Adrenal gland (tissue), 12 donors: Measurements from ENCODE around the gene CCNE1. TPM values are rescaled to one million over a fixed set of nuclear protein-coding genes. Genes with fewer than 3 reads are reported as not detected.

ENCODE experiments used
- DNase-seq, 7 donors: peaks; one replicate each; pipeline ENCODE4 v3.0.0-alpha.2; 2019 to 2020
- H3K27ac ChIP-seq, 5 donors: fragments of 200-600 bp; sonication (generic) in 4 of 5; 1 replicate in 3 of 5; 2 replicates in 2 of 5; pipeline versions ENCODE4 v1.5.1 to v1.8.0; 2016 to 2020; ENCODE audit warnings: mild to moderate bottlenecking in 1 of 5
- H3K27me3 ChIP-seq: fragments of 200-600 bp; 2 replicates; pipeline ENCODE4 v1.8.0; 2021
- H3K36me3 ChIP-seq, 2 donors: fragments of 200-600 bp; replicated peaks in 1 of 2; 1 replicate in 1 of 2; 2 replicates in 1 of 2; pipeline versions ENCODE4 v1.5.1 to v1.8.0; 2018 to 2022
- H3K4me1 ChIP-seq, 2 donors: fragments of 200-600 bp; replicated peaks in 1 of 2; 1 replicate in 1 of 2; 2 replicates in 1 of 2; pipeline versions ENCODE4 v1.5.1 to v1.8.0; 2018 to 2021
- H3K4me3 ChIP-seq, 4 donors: fragments of 200-600 bp; sonication (generic) in 3 of 4; one replicate each; pipeline ENCODE4 v1.5.1; 2016 to 2018
- H3K9me3 ChIP-seq, 3 donors: fragments of 200-600 bp; sonication (generic) in 1 of 3; replicated peaks in 1 of 3; 1 replicate in 2 of 3; 2 replicates in 1 of 3; pipeline versions ENCODE4 v1.5.1 to v1.8.0; 2016 to 2021
- CTCF ChIP-seq, 6 experiments: fragments of 450-650 bp in 4 of 6; fragments of 200-600 bp in 2 of 6; sonication (generic) in 1 of 6; IDR thresholded peaks; 1 replicate in 5 of 6; 2 replicates in 1 of 6; pipeline versions ENCODE4 v1.5.1 to v1.8.0; 2016 to 2021; ENCODE audit warnings: antibody characterized with exemption in 6 of 6, mild to moderate bottlenecking in 2 of 6, moderate library complexity in 1 of 6
- POLR2A ChIP-seq, 2 donors: fragments of 450-650 bp; IDR thresholded peaks; one replicate each; pipeline ENCODE4 v1.6.1; 2017; ENCODE audit warnings: antibody characterized with exemption in 2 of 2, mild to moderate bottlenecking in 2 of 2, moderate library complexity in 1 of 2
- WGBS, 4 donors: extraction: QIAGEN DNeasy Blood & Tissue Kit in 2 of 4; methylation state at CpG; one replicate each; pipeline versions ENCODE4 v1.1.5 to v1.1.7; 2013 to 2017; 5-methylcytosine and 5-hydroxymethylcytosine counted together
- intact Hi-C, 2 donors: fragments of 100-400 bp; cut with DNase I; formaldehyde crosslinking; loops; one replicate each; pipeline versions ENCODE4 v1.14.1 to v1.15.0; 2022 to 2023
- polyA plus RNA-seq, 3 donors: library from polyadenylated mRNA; stranded (reverse); fragments of 200-250 nt in 2 of 3; fragments of 350-450 nt in 1 of 3; fragmentation: Illumina TruSeq in 1 of 3; extraction: RNeasy Lipid Tissue Mini Kit (QIAGEN cat#74804) in 1 of 3; gene quantifications; one replicate each; pipeline ENCODE4 v1.2.3, GENCODE V29; 2013 to 2014
- total RNA-seq, 9 donors: library from RNA; depleted of rRNA in 4 of 9; stranded (reverse); fragments of >200 nt in 4 of 9; fragments of 120-200 nt in 1 of 9; fragmentation: NEBNext Ultra II Directional in 1 of 9; extraction: Animal tissue kit (Norgen Biotek cat#: 25700) in 1 of 9; gene quantifications; one replicate each; pipeline versions ENCODE4 v1.1.0 to v1.2.4, GENCODE V29; 2013 to 2023
- donor health status: healthy with polysubstance abuse.
- donor health status: Bipolar disorder and iron deficiency.
- donor health status: DM: yes; HTN: yes; CAD: no.
- donor health status: DM: no; HTN: no; CAD: no.
- donor health status: DM: no; HTN: no; CAD: no.
- donor health status: DM: yes; HTN: yes; CAD: no.

CCNE1 gene
- total and polyA plus RNA-seq, 12 donors: 3.0 to 67.7 (median 7.9) TPM

GRCh38 chr19:29849208-29849607, 37.4 kb downstream of the CCNE1 start:
- Histone ChIP-seq H3K4me1 (peaks cover 0 to 5% of the 10 kb centered on the region in 2 donors), H3K36me3 (no peaks in the 10 kb centered on the region), H3K27ac (no peak overlapping the region), H3K27me3 (no peaks in the 10 kb centered on the region), H3K9me3 (no peaks in the 10 kb centered on the region), H3K4me3 (no peak overlapping the region)
- intact Hi-C loops: loop anchor here in 1 of 2 donors (5.0 kb wide), 1 partner anchor 37 kb away; the partner anchor contains the start of gene CCNE1
- 70 to 78% (median 75%) methylated on average over 2 of the region's 2 CpGs for WGBS, 4 donors
- no peak for TF ChIP-seq POLR2A (IDR thresholded peaks at IDR 0.05)
- no peak for TF ChIP-seq CTCF (IDR thresholded peaks at IDR 0.05)
- no peak for DNase-seq

GRCh38 chr19:29850482-29850881, 38.7 kb downstream of the CCNE1 start:
- intact Hi-C loops: no loop called here
- no peak for DNase-seq
- H3K4me1 ChIP-seq: peaks cover 0 to 4% of the 10 kb centered on the region in 2 donors
- TF ChIP-seq POLR2A (IDR thresholded peaks at IDR 0.05) (no peak), CTCF (IDR thresholded peaks at IDR 0.05) (no peak)
- no peaks in the 10 kb centered on the region for H3K27me3 ChIP-seq
- H3K9me3 ChIP-seq: no peaks in the 10 kb centered on the region
- 91 to 97% (median 96%) methylated on average over 2 of the region's 2 CpGs for WGBS, 4 donors
- no peaks in the 10 kb centered on the region for H3K36me3 ChIP-seq
- H3K4me3 ChIP-seq: no peak overlapping the region
- no peak overlapping the region for H3K27ac ChIP-seq

GRCh38 chr19:29851769-29852521, 40.2 kb downstream of the CCNE1 start:
- H3K4me1 ChIP-seq: no peaks in the 10 kb centered on the region
- no peaks in the 10 kb centered on the region for H3K9me3 ChIP-seq
- DNase-seq: no peak
- WGBS, 4 donors: 77 to 85% (median 79%) methylated on average over 2 to 3 of the region's 3 CpGs
- no peaks in the 10 kb centered on the region for H3K36me3 ChIP-seq
- intact Hi-C loops: no loop called here
- TF ChIP-seq CTCF (IDR thresholded peaks at IDR 0.05) (no peak), POLR2A (IDR thresholded peaks at IDR 0.05) (no peak)
- H3K27me3 ChIP-seq: no peaks in the 10 kb centered on the region
- no peak overlapping the region for H3K4me3 ChIP-seq
- no peak overlapping the region for H3K27ac ChIP-seq

- no peaks in the 10 kb centered on the region for H3K4me1 ChIP-seq
- H3K9me3 ChIP-seq: no peaks in the 10 kb centered on the region
- H3K4me3 ChIP-seq: no peak overlapping the region
- H3K27me3 ChIP-seq: no peaks in the 10 kb centered on the region
- TF ChIP-seq CTCF (IDR thresholded peaks at IDR 0.05) (no peak), POLR2A (IDR thresholded peaks at IDR 0.05) (no peak)
- WGBS, 4 donors: 56 to 62% (median 60%) methylated on average over 6 of the region's 6 CpGs
- no peaks in the 10 kb centered on the region for H3K36me3 ChIP-seq
- no peak overlapping the region for H3K27ac ChIP-seq
- intact Hi-C loops: no loop called here
- DNase-seq: no peak
Measured at GRCh38 chr19:29854033-29854432, 42.2 kb downstream of the CCNE1 start.
